ENCODE data around the gene ZNF248. TPM values are rescaled to one million over a fixed set of nuclear protein-coding genes. Genes with fewer than 3 reads are reported as not detected.

ZNF248 gene
- total RNA-seq, 1 experiment from 2014 or later, result 10.8 TPM

DNA sequence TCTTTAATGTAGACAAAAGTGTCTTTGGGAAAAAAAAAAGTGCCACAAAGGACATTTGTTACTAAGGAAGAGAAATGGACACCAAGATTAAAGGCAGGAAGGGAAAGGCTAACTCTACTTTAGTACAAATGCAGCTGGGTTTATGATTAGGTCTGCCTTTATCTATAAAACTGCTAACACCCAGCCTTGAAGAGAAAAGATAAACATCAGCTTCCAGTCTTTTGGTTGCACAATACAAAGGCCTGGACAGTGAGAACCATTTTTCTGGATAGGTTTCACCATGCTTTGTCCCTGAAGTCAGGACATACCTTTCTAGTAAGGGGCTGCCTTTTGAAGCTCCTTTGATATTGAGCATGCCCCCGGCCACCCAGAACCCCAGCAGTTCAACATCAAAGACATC lies 45.1 kb downstream of the ZNF248 start:
- Mint-ChIP-seq H3K4me1 (ENCODE audit: low read depth, unreplicated experiment) (no peaks in the 10 kb centered on the region), H3K27me3 (ENCODE audit: unreplicated experiment) (no peaks in the 10 kb centered on the region), H3K4me3 (ENCODE audit: low read depth, unreplicated experiment) (no peak overlapping the region), H3K9me3 (ENCODE audit: low read depth, unreplicated experiment) (peaks cover 20% of the 10 kb centered on the region), H3K36me3 (ENCODE audit: insufficient read depth, unreplicated experiment) (no peaks in the 10 kb centered on the region), H3K27ac (ENCODE audit: unreplicated experiment) (no peak overlapping the region)
- TF ChIP-seq, protein P1, sequence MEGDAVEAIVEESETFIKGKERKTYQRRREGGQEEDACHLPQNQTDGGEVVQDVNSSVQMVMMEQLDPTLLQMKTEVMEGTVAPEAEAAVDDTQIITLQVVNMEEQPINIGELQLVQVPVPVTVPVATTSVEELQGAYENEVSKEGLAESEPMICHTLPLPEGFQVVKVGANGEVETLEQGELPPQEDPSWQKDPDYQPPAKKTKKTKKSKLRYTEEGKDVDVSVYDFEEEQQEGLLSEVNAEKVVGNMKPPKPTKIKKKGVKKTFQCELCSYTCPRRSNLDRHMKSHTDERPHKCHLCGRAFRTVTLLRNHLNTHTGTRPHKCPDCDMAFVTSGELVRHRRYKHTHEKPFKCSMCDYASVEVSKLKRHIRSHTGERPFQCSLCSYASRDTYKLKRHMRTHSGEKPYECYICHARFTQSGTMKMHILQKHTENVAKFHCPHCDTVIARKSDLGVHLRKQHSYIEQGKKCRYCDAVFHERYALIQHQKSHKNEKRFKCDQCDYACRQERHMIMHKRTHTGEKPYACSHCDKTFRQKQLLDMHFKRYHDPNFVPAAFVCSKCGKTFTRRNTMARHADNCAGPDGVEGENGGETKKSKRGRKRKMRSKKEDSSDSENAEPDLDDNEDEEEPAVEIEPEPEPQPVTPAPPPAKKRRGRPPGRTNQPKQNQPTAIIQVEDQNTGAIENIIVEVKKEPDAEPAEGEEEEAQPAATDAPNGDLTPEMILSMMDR (IDR thresholded peaks at IDR 0.05; ENCODE audit: unreplicated experiment), result no peak
- intact Hi-C loops (cut with micrococcal nuclease; ENCODE audit: unreplicated experiment), result no loop called here
- CTCF ChIA-PET, result interaction anchor here (1.0 kb wide), 1 partner anchor 21 kb away, joined by 3 read pairs; no protein-coding TSS in a partner anchor
- no TSS peak for BruUV-seq (replicated peaks)
- no peak for DNase-seq

DNA sequence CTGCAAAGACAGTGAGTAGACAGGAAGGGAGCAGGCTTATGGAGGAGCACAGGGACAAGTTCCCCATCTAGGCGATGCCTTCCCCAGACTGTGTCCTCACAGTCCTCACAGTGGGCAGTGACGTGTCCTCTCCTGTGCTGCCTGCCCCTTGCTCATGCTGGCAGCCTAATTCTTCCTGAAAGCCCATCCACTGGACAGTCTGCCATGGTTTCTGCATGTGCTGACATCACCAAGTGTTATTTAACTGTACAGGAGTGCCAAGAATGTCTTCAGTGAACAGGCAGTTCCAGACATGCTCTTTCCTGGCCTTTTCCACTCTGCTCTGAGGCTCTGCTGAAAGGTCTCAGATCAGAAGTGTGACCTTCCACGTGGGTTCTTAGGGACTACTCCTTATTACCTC lies 54.1 kb downstream of the ZNF248 start:
- intact Hi-C loops (cut with micrococcal nuclease; ENCODE audit: unreplicated experiment), result no loop called here
- no peak for DNase-seq
- H3K27ac Mint-ChIP-seq (ENCODE audit: unreplicated experiment), result no peak overlapping the region
- H3K27me3 Mint-ChIP-seq (ENCODE audit: unreplicated experiment), result no peaks in the 10 kb centered on the region
- CTCF ChIA-PET, result interaction anchor here (0.7 kb wide), 1 partner anchor 132 kb away, joined by 3 read pairs; no protein-coding TSS in a partner anchor
- TF ChIP-seq, protein P1 (IDR thresholded peaks at IDR 0.05; ENCODE audit: unreplicated experiment), result no peak
- H3K4me3 Mint-ChIP-seq (ENCODE audit: low read depth, unreplicated experiment), result no peak overlapping the region
- H3K9me3 Mint-ChIP-seq (ENCODE audit: low read depth, unreplicated experiment), result peaks cover 7% of the 10 kb centered on the region
- no peaks in the 10 kb centered on the region for H3K4me1 Mint-ChIP-seq (ENCODE audit: low read depth, unreplicated experiment)
- no peaks in the 10 kb centered on the region for H3K36me3 Mint-ChIP-seq (ENCODE audit: insufficient read depth, unreplicated experiment)
- no TSS peak for BruUV-seq (replicated peaks)

DNA sequence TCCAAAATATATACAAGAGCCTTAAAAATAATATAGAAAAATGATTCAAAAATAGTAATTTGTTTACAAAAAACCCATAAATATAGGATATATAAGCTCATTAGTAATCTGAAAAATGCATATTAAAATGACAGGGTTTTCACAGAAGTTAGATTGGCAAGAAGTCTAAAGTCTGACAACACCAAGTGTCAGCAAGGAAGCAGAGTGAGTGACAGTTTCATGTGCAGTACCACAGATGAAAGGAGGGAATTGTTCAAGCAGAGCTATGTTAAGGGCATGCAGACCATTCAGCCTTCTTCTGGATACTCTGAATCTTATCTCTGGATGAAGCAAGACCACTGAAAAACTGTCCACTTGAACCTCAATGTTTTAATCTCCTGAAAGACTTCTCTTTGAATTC lies 55.9 kb downstream of the ZNF248 start:
- CTCF ChIA-PET, result no interaction called here
- H3K4me3 Mint-ChIP-seq (ENCODE audit: low read depth, unreplicated experiment), result no peak overlapping the region
- no peaks in the 10 kb centered on the region for H3K36me3 Mint-ChIP-seq (ENCODE audit: insufficient read depth, unreplicated experiment)
- intact Hi-C loops (cut with micrococcal nuclease; ENCODE audit: unreplicated experiment), result no loop called here
- H3K9me3 Mint-ChIP-seq (ENCODE audit: low read depth, unreplicated experiment), result peaks cover 10% of the 10 kb centered on the region
- TF ChIP-seq, protein P1 (IDR thresholded peaks at IDR 0.05; ENCODE audit: unreplicated experiment), result no peak
- no peak for DNase-seq
- no peaks in the 10 kb centered on the region for H3K27me3 Mint-ChIP-seq (ENCODE audit: unreplicated experiment)
- no TSS peak for BruUV-seq (replicated peaks)
- no peaks in the 10 kb centered on the region for H3K4me1 Mint-ChIP-seq (ENCODE audit: low read depth, unreplicated experiment)
- no peak overlapping the region for H3K27ac Mint-ChIP-seq (ENCODE audit: unreplicated experiment)

- H3K4me3 Mint-ChIP-seq (ENCODE audit: low read depth, unreplicated experiment), result no peak overlapping the region
- H3K4me1 Mint-ChIP-seq (ENCODE audit: low read depth, unreplicated experiment), result no peaks in the 10 kb centered on the region
- DNase-seq, result no peak
- intact Hi-C loops (cut with micrococcal nuclease; ENCODE audit: unreplicated experiment), result no loop called here
- H3K36me3 Mint-ChIP-seq (ENCODE audit: insufficient read depth, unreplicated experiment), result no peaks in the 10 kb centered on the region
- H3K27me3 Mint-ChIP-seq (ENCODE audit: unreplicated experiment), result no peaks in the 10 kb centered on the region
- H3K9me3 Mint-ChIP-seq (ENCODE audit: low read depth, unreplicated experiment), result peaks cover 10% of the 10 kb centered on the region
- TF ChIP-seq, protein P1 (IDR thresholded peaks at IDR 0.05; ENCODE audit: unreplicated experiment), result no peak
- no TSS peak for BruUV-seq (replicated peaks)
- H3K27ac Mint-ChIP-seq (ENCODE audit: unreplicated experiment), result no peak overlapping the region
- CTCF ChIA-PET, result no interaction called here
Observed at GRCh38 chr10:37794305-37794976, 63.0 kb downstream of the ZNF248 start.
